ENCODE measurements around the gene ANAPC2. TPM values are rescaled to one million over a fixed set of nuclear protein-coding genes. Genes with fewer than 3 reads are reported as not detected.

The ANAPC2 gene
- total RNA-seq, 2 experiments from 2014 or later: 144 to 149 TPM

DNA sequence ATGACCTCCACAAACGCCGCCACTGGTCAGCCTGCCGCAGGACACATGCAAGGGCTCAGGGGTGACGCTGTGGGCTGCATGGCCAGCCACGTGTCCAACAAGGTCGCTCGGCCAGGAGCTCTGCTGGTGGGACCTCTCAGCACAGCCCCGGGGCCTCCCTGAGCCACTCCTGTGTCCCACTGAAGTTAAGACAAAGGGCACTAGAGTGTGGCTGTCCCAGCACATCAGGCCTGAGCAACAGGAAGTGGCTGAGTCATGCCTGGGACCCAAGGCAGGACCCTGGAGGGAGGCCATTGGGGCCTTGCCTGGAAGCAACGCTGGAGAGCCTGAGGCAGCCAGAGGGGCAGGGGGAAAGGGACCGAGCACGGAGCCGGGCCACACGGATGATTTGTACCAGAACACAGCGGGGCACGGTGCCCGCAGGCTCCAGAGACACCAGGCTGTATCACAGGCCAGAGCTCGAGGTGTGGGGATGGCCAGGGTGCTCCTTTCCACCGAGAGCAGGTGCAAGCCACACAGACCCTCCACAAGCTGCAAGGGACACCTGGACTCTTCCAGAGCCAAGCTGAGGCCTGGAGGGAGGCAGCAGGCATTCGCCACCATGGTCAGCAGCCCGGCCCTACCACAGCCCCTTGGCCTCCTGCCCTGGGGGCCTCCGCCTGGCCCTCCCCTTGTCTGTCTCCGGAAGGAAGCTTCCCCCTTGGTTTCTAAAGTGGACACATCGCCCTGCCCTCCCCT lies 10.0 kb downstream of the ANAPC2 start:
- H3K36me3 ChIP-seq (ENCODE audit: insufficient read depth, low read length): peaks cover 48% of the 10 kb centered on the region
- Mint-ChIP-seq H3K4me1 (ENCODE audit: low read depth) (peaks cover 4% of the 10 kb centered on the region), H3K4me3 (peak overlapping the region; percentile 30), H3K36me3 (ENCODE audit: low read depth) (peaks cover 42% of the 10 kb centered on the region), H3K9me3 (no peaks in the 10 kb centered on the region), H3K27ac (no peak overlapping the region), H3K27me3 (no peaks in the 10 kb centered on the region)
- ChIA-PET CTCF (no interaction called here), POLR2A (no interaction called here)
- no peak overlapping the region for H3K27ac ChIP-seq (ENCODE audit: low read depth in 1 of 2, low read length in 2 of 2)
- peaks cover 5% of the 10 kb centered on the region in 2 experiments for H3K27me3 ChIP-seq (ENCODE audit: control insufficient read depth in 1 of 2, insufficient read depth in 2 of 2, low read length in 2 of 2)
- H3K4me1 ChIP-seq (ENCODE audit: insufficient read depth, low read length): peaks cover 19% of the 10 kb centered on the region
- TF ChIP-seq, protein P1, sequence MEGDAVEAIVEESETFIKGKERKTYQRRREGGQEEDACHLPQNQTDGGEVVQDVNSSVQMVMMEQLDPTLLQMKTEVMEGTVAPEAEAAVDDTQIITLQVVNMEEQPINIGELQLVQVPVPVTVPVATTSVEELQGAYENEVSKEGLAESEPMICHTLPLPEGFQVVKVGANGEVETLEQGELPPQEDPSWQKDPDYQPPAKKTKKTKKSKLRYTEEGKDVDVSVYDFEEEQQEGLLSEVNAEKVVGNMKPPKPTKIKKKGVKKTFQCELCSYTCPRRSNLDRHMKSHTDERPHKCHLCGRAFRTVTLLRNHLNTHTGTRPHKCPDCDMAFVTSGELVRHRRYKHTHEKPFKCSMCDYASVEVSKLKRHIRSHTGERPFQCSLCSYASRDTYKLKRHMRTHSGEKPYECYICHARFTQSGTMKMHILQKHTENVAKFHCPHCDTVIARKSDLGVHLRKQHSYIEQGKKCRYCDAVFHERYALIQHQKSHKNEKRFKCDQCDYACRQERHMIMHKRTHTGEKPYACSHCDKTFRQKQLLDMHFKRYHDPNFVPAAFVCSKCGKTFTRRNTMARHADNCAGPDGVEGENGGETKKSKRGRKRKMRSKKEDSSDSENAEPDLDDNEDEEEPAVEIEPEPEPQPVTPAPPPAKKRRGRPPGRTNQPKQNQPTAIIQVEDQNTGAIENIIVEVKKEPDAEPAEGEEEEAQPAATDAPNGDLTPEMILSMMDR (IDR thresholded peaks at IDR 0.05): no peak
- DNase-seq: no peak
- intact Hi-C loops (cut with DNase I, micrococcal nuclease): loop anchor here in 1 of 2 experiments (10.0 kb wide), 1 partner anchor 54 kb away; no protein-coding TSS in a partner anchor
- ATAC-seq (ENCODE audit: poor library complexity): no peak
- H3K4me3 ChIP-seq (ENCODE audit: low read length): no peak overlapping the region
- H3K9me3 ChIP-seq (ENCODE audit: control insufficient read depth in 1 of 2, insufficient read depth in 1 of 2, low read length in 2 of 2): no peaks in the 10 kb centered on the region

DNA sequence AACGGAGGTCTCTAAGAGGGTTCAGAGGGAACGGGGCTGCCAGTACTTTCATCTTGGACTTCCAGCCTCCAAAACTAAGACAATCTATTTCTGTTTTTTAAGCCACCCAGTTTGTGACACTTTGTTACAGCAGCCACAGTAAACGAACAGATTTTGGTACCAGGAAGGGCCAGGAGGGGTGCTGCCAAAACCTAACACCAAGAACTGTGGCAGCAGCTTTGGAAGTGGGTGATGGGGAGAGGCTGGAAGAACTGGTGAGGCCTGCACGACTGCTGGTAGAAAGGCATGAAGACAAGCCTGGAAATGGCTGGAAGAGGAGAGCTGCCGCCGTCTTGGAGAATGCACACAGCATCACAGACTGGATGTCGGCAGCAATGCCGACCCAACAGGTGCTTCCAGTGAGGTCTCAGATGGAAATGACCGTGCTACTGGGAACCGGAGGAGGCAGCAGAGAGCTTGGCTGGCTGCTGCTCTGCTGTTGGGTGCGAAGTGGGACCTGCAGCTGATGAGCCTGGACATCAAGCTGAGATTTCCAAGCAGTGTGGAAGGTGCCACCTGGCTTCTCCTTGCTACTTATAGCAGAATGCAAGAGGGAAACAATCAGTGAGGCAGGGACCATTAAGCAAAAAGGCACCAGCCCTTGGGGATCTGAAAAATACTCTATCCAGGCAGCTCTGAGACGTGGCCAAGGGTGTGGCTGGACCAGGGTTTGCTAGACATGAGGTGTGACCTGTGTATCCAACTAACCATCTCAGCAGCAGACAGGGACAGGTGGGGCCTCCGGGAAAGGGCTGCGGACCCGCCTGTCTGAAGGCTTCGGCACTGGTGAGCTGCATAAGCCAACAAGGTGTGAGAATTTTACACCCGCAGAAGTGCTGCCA lies 11.8 kb downstream of the ANAPC2 start:
- no peaks in the 10 kb centered on the region for H3K27me3 Mint-ChIP-seq
- peaks cover 19 to 22% of the 10 kb centered on the region in 2 experiments for H3K27me3 ChIP-seq (ENCODE audit: control insufficient read depth in 1 of 2, insufficient read depth in 2 of 2, low read length in 2 of 2)
- H3K36me3 ChIP-seq (ENCODE audit: insufficient read depth, low read length): peaks cover 30% of the 10 kb centered on the region
- CTCF ChIA-PET: interaction anchor here (0.6 to 1.5 kb wide), 5 partner anchors 24 to 60 kb away, joined by 3 read pairs; partner anchors contain the start of gene TPRN
- intact Hi-C loops (cut with DNase I, micrococcal nuclease): loop anchor here in 1 of 2 experiments (10.0 kb wide), 1 partner anchor 52 kb away; no protein-coding TSS in a partner anchor
- H3K36me3 Mint-ChIP-seq (ENCODE audit: low read depth): peaks cover 25% of the 10 kb centered on the region
- H3K9me3 ChIP-seq (ENCODE audit: control insufficient read depth in 1 of 2, insufficient read depth in 1 of 2, low read length in 2 of 2): peaks cover 0 to 12% of the 10 kb centered on the region in 2 experiments
- TF ChIP-seq, protein P1 (IDR thresholded peaks at IDR 0.05): no peak
- H3K27ac ChIP-seq (ENCODE audit: low read depth in 1 of 2, low read length in 2 of 2): no peak overlapping the region
- DNase-seq (peak in 5 of 14 experiments; percentile 20 to 61 (median 34)), ATAC-seq (ENCODE audit: poor library complexity) (peak; percentile 62)
- peaks cover 4% of the 10 kb centered on the region for H3K4me1 Mint-ChIP-seq (ENCODE audit: low read depth)
- H3K4me3 Mint-ChIP-seq: no peak overlapping the region
- H3K9me3 Mint-ChIP-seq: no peaks in the 10 kb centered on the region
- H3K27ac Mint-ChIP-seq: no peak overlapping the region
- POLR2A ChIA-PET: interaction anchor here (0.6 to 1.3 kb wide), 3 partner anchors 11 to 122 kb away, joined by 3 read pairs; partner anchors contain the start of gene MAN1B1
- H3K4me3 ChIP-seq (ENCODE audit: low read length): no peak overlapping the region
- peaks cover 19% of the 10 kb centered on the region for H3K4me1 ChIP-seq (ENCODE audit: insufficient read depth, low read length)

DNA sequence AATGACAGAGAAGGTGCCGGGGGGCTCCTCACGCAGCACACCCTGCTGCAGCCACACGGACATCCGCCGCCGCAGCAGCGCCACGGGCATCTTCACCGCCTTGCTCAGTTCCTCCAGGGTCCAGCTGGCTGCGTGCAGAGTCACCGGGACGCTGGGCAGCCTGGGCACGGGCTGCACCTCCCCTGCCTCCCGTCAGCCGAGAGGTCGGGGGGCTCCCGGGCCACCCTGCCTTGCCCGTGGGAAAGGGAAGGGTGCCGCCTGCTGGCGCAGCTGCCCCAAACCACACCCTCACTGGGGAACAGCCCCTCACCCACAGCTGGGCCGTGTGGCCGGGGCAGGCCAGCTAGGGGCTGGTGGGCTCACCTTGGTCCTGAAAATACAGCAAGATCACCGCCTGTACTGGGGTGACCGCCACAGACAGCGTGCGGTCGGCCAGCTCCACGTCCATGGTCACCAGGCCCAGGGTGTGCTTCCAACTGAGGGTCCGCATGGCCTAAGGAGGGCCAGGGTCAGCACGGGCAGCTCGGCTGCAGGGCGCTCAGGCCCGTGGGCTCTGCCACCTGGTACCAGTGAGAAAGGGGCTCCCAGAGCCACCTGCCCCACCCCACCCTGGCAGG lies 12.9 kb downstream of the ANAPC2 start:
- H3K4me1 ChIP-seq (ENCODE audit: insufficient read depth, low read length): peaks cover 19% of the 10 kb centered on the region
- CTCF ChIA-PET: no interaction called here
- H3K4me3 Mint-ChIP-seq: no peak overlapping the region
- peaks cover 30 to 33% of the 10 kb centered on the region in 2 experiments for H3K27me3 ChIP-seq (ENCODE audit: control insufficient read depth in 1 of 2, insufficient read depth in 2 of 2, low read length in 2 of 2)
- H3K4me3 ChIP-seq (ENCODE audit: low read length): no peak overlapping the region
- H3K27ac ChIP-seq (ENCODE audit: low read depth in 1 of 2, low read length in 2 of 2): no peak overlapping the region
- H3K36me3 ChIP-seq (ENCODE audit: insufficient read depth, low read length): peaks cover 19% of the 10 kb centered on the region
- H3K9me3 Mint-ChIP-seq: no peaks in the 10 kb centered on the region
- H3K27me3 Mint-ChIP-seq: peaks cover 3% of the 10 kb centered on the region
- POLR2A ChIA-PET: no interaction called here
- TF ChIP-seq, protein P1 (IDR thresholded peaks at IDR 0.05): peak; percentile 34
- DNase-seq: peak in 1 of 14 experiments; percentile 24
- peaks cover 0 to 20% of the 10 kb centered on the region in 2 experiments for H3K9me3 ChIP-seq (ENCODE audit: control insufficient read depth in 1 of 2, insufficient read depth in 1 of 2, low read length in 2 of 2)
- H3K27ac Mint-ChIP-seq: no peak overlapping the region
- H3K4me1 Mint-ChIP-seq (ENCODE audit: low read depth): peaks cover 4% of the 10 kb centered on the region
- peaks cover 17% of the 10 kb centered on the region for H3K36me3 Mint-ChIP-seq (ENCODE audit: low read depth)
- peak; percentile 18 for ATAC-seq (ENCODE audit: poor library complexity)
- intact Hi-C loops (cut with DNase I, micrococcal nuclease): loop anchor here in 1 of 2 experiments (10.0 kb wide), 1 partner anchor 51 kb away; no protein-coding TSS in a partner anchor

Measured in CD4-positive, alpha-beta T cell (primary cell).